ENCODE results near the gene MINAR1. TPM values are rescaled to one million over a fixed set of nuclear protein-coding genes. Genes with fewer than 3 reads are reported as not detected.
"Not testable (repeated sequence)": the region's sequence is repeated elsewhere in the genome, so short reads cannot be mapped to it uniquely, and the experiment has no call there.

The MINAR1 gene
- total RNA-seq, 1 experiment from 2014 or later: 0.22 TPM

DNA sequence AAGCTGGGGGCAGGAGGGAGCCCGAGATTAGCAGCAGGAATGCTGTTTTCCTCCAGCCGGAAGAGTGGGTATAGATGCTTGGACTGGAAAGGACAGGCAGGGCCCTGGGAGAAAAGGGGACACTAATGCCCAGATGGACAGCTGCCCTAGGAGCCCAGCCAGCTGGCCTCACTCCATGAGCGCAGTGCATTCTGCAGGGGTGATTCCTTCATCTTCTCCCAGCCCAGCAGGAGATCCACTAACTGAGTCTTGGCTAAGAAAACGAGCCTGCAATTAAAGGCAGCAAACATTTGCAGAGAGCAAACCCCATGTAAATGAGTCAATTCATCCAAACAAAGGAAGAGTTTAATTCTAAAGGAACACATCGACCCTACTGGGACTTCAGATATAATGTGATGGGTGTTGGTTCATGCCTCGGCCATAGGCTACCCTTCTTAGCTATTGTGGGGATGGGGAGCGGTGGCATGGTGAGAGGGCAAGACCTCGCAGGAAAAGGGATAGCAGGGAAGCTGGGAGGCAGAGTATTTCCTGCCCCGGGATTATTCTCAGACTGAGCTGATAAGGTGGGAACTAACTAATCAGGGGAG lies 13.3 kb upstream of the MINAR1 start:
- no peak overlapping the region for H3K4me3 ChIP-seq
- CTCF ChIA-PET: no interaction called here

DNA sequence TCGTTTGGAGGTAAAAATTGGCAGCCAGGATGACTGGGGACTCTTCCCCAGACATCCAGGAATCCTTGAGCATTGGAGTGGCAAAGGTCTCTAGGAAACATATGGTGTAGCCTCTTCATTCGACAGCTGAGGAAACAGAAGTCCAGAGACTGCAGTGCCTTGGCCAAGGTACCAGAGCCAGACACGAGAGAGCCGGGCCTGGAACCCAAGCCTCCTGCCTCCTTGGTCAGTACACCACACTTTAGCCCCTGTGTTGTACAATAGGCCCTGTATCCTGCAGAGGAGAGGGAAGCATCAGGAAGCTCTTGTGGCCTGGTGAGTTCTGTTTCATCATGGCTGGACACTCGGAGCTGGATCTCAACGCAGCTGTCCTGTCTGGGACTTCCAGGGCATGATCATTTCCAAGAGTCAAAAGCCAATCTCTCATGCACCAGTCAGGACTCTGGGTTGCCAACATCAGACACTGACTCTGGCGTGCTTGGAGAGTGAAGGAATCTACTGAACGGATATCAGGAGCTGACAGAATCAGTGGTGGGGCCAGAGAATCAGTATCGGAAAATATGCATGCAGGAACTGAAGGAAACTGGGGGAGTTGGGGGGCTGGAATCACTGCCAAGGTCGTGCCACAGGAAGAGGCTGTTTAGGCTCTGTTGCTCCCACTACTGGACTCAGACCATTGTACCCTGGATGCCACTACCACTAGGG lies 6.4 kb upstream of the MINAR1 start:
- no peak for DNase-seq
- no peaks in the 10 kb centered on the region for H4K20me1 ChIP-seq (ENCODE audit: insufficient read depth)
- H3K36me3 ChIP-seq (ENCODE audit: low read depth): no peaks in the 10 kb centered on the region
- H3K9me3 ChIP-seq (ENCODE audit: insufficient read depth, low read depth): no peaks in the 10 kb centered on the region
- CTCF ChIA-PET: interaction anchor here (0.7 kb wide), 1 partner anchor 115 kb away, joined by 3 read pairs; no protein-coding TSS in a partner anchor
- no peak overlapping the region for H3K4me2 ChIP-seq
- H3K27me3 ChIP-seq (ENCODE audit: insufficient read depth, low read depth): no peaks in the 10 kb centered on the region
- no peaks in the 10 kb centered on the region for H3K9me2 ChIP-seq (ENCODE audit: insufficient read depth)
- BruUV-seq (replicated peaks): no TSS peak
- intact Hi-C loops (cut with micrococcal nuclease; ENCODE audit: unreplicated experiment): no loop called here
- no peaks in the 10 kb centered on the region for H3F3A ChIP-seq (ENCODE audit: insufficient read depth, low read depth)
- no peak overlapping the region for H3K4me3 ChIP-seq
- POLR2A ChIA-PET (ENCODE audit: unreplicated experiment): interaction anchor here (0.5 kb wide), 1 partner anchor 498 kb away, joined by 3 read pairs; no protein-coding TSS in a partner anchor
- no peak for TF ChIP-seq CTCF (conservative IDR thresholded peaks at IDR 0.05)
- TF ChIP-seq EZH2 (IDR thresholded peaks at IDR 0.05; ENCODE audit: low read depth): no peak
- no peaks in the 10 kb centered on the region for H3K79me2 ChIP-seq (ENCODE audit: low read depth)
- no peaks in the 10 kb centered on the region for H3K4me1 ChIP-seq (replicated peaks; ENCODE audit: insufficient read depth)
- H3K27ac ChIP-seq: no peak overlapping the region
- no peak overlapping the region for H2AFZ ChIP-seq

More for the DNA sequence above, 13.3 kb upstream of the MINAR1 start:
- Histone ChIP-seq H3K36me3 (ENCODE audit: low read depth) (no peaks in the 10 kb centered on the region), H3K4me1 (replicated peaks; ENCODE audit: insufficient read depth) (no peaks in the 10 kb centered on the region), H3K9me2 (ENCODE audit: insufficient read depth) (no peaks in the 10 kb centered on the region), H2AFZ (no peak overlapping the region), H4K20me1 (ENCODE audit: insufficient read depth) (no peaks in the 10 kb centered on the region), H3F3A (ENCODE audit: insufficient read depth, low read depth) (no peaks in the 10 kb centered on the region), H3K9me3 (ENCODE audit: insufficient read depth, low read depth) (no peaks in the 10 kb centered on the region), H3K27ac (no peak overlapping the region), H3K4me2 (no peak overlapping the region), H3K27me3 (ENCODE audit: insufficient read depth, low read depth) (no peaks in the 10 kb centered on the region), H3K79me2 (ENCODE audit: low read depth) (no peaks in the 10 kb centered on the region)
- no peak for DNase-seq
- no TSS peak for BruUV-seq (replicated peaks)
- intact Hi-C loops (cut with micrococcal nuclease; ENCODE audit: unreplicated experiment): no loop called here
- TF ChIP-seq CTCF (conservative IDR thresholded peaks at IDR 0.05) (no peak), EZH2 (IDR thresholded peaks at IDR 0.05; ENCODE audit: low read depth) (no peak)
- POLR2A ChIA-PET (ENCODE audit: unreplicated experiment): no interaction called here

DNA sequence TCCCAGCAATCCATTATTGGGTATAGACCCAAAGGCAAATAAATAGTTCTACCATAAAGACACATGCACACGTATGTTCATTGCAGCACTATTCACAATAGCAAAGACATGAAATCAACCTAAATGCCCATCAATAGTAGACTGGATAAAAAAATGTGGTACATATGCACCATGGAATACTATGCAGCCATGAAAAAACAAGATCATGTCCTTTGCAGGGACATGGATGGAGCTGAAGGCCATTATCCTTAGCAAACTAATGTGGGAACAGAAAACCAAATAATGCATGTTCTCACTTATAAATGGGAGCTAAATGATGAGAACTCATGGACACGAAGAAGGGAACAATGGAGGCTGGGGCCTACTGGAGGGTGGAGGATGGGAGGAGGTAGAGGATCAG lies 5.2 kb upstream of the MINAR1 start:
- H3K9me3 ChIP-seq (ENCODE audit: insufficient read depth, low read depth); H3K36me3 ChIP-seq (ENCODE audit: low read depth); intact Hi-C loops (cut with micrococcal nuclease; ENCODE audit: unreplicated experiment); CTCF ChIA-PET; H3K79me2 ChIP-seq (ENCODE audit: low read depth); BruUV-seq (replicated peaks); H3K9me2 ChIP-seq (ENCODE audit: insufficient read depth); POLR2A ChIA-PET (ENCODE audit: unreplicated experiment); H3K4me3 ChIP-seq; H4K20me1 ChIP-seq (ENCODE audit: insufficient read depth); H2AFZ ChIP-seq; H3F3A ChIP-seq (ENCODE audit: insufficient read depth, low read depth); H3K27ac ChIP-seq; H3K4me1 ChIP-seq (replicated peaks; ENCODE audit: insufficient read depth); H3K4me2 ChIP-seq; DNase-seq; H3K27me3 ChIP-seq (ENCODE audit: insufficient read depth, low read depth): not testable (repeated sequence)
